HepG2 (cell line): Measurements from ENCODE around the gene OASL. TPM values are rescaled to one million over a fixed set of nuclear protein-coding genes. Genes with fewer than 3 reads are reported as not detected.

Source experiments
- ARNT ChIP-seq: fragments of 450-650 bp; IDR thresholded peaks from 2 replicates; pipeline ENCODE4 v1.6.1; 2017
- FOXP1 ChIP-seq, 2 experiments: fragments of 450-650 bp in 1 of 2; IDR thresholded peaks; 2 replicates each; pipeline ENCODE4 v1.6.1; 2017 to 2018; ENCODE audit warnings: antibody characterized with exemption in 1 of 2
- MTA3 ChIP-seq: sonication (generic); formaldehyde crosslinking; IDR thresholded peaks from 2 replicates; pipeline ENCODE4 v1.4.0; 2020; ENCODE audit warnings: missing genetic modification reagents
- NBN ChIP-seq: fragments of 450-650 bp; conservative IDR thresholded peaks from 2 replicates; pipeline ENCODE4 v1.6.1; 2017
- PTBP1 ChIP-seq: fragments of 200-400 bp; formaldehyde crosslinking; IDR thresholded peaks from 2 replicates; pipeline ENCODE4 v1.6.1; 2018; ENCODE audit warnings: low read length, low read depth; ENCODE audit not compliant: poor library complexity, severe bottlenecking
- REL ChIP-seq: sonication (generic); formaldehyde crosslinking; conservative IDR thresholded peaks from 2 replicates; pipeline ENCODE4 v1.8.0; 2022; ENCODE audit warnings: mild to moderate bottlenecking, missing genetic modification reagents, moderate library complexity
- SRSF9 ChIP-seq: fragments of 200-400 bp; formaldehyde crosslinking; IDR thresholded peaks from 2 replicates; pipeline ENCODE4 v1.6.1; 2018; ENCODE audit warnings: borderline replicate concordance, mild to moderate bottlenecking, low read depth, low read length; ENCODE audit not compliant: insufficient read depth, poor library complexity, severe bottlenecking
- TGIF2 ChIP-seq: IDR thresholded peaks from 2 replicates; pipeline ENCODE4 v1.6.1; 2016; ENCODE audit warnings: control low read depth, missing compliant biosample characterization
- ZBTB14 ChIP-seq: sonication (generic); formaldehyde crosslinking; IDR thresholded peaks from 2 replicates; pipeline ENCODE4 v1.4.0; 2020; ENCODE audit warnings: missing genetic modification reagents
- ZFP41 ChIP-seq: sonication (generic); formaldehyde crosslinking; IDR thresholded peaks from 2 replicates; pipeline ENCODE4 v1.4.0; 2020; ENCODE audit warnings: mild to moderate bottlenecking, missing genetic modification reagents, borderline replicate concordance
- ZFP91 ChIP-seq: sonication (generic); formaldehyde crosslinking; IDR thresholded peaks from 2 replicates; pipeline ENCODE4 v1.9.0; 2022; ENCODE audit warnings: missing genetic modification reagents, mild to moderate bottlenecking, borderline replicate concordance
- ZNF101 ChIP-seq: sonication (generic); formaldehyde crosslinking; IDR thresholded peaks from 2 replicates; pipeline ENCODE4 v1.4.0; 2020; ENCODE audit warnings: mild to moderate bottlenecking, low read depth, missing genetic modification reagents, borderline replicate concordance
- ZNF3 ChIP-seq: IDR thresholded peaks from 2 replicates; pipeline ENCODE4 v1.7.0; 2017; ENCODE audit warnings: inconsistent platforms
- ZNF367 ChIP-seq: sonication (generic); formaldehyde crosslinking; IDR thresholded peaks from 2 replicates; pipeline ENCODE4 v1.4.0; 2020; ENCODE audit warnings: missing genetic modification reagents, borderline replicate concordance
- ZNF512 ChIP-seq: sonication (generic); formaldehyde crosslinking; IDR thresholded peaks from 2 replicates; pipeline ENCODE4 v1.4.0; 2020; ENCODE audit warnings: mild to moderate bottlenecking, missing genetic modification reagents
- ZNF598 ChIP-seq: sonication (generic); formaldehyde crosslinking; IDR thresholded peaks from 2 replicates; pipeline ENCODE4 v1.5.1; 2020; ENCODE audit warnings: mild to moderate bottlenecking, missing genetic modification reagents, borderline replicate concordance
- polyA plus RNA-seq, 8 experiments: library from polyadenylated mRNA; depleted of rRNA in 3 of 8; stranded (reverse) in 7 of 8; unstranded in 1 of 8; fragments of >200 nt; fragmentation: Illumina TruSeq in 4 of 8; extraction: Trizol in 4 of 8; gene quantifications; 2 replicates each; pipeline versions ENCODE4 v1.2.1 to v1.2.3, GENCODE V29; 2011 to 2016; ENCODE audit warnings: low read depth in 4 of 8, missing spikeins in 1 of 8, mixed read lengths in 1 of 8; ENCODE audit not compliant: insufficient read depth in 1 of 8
- total RNA-seq, 5 experiments: library from RNA; depleted of rRNA; stranded (reverse); fragments of >200 nt; fragmentation: Illumina TruSeq; extraction: Trizol; gene quantifications; 2 replicates each; pipeline ENCODE4 v1.2.3, GENCODE V29; 2016; ENCODE audit warnings: low read depth in 1 of 5
- TF ChIP-seq, protein P1 (sequence below): sonication (generic); formaldehyde crosslinking; IDR thresholded peaks from 2 replicates; pipeline ENCODE4 v1.4.0; 2020; ENCODE audit warnings: missing genetic modification reagents, borderline replicate concordance
- TF ChIP-seq, protein P2 (sequence below): sonication (generic); formaldehyde crosslinking; IDR thresholded peaks from 2 replicates; pipeline ENCODE4 v1.4.0; 2020; ENCODE audit warnings: missing genetic modification reagents, borderline replicate concordance

The OASL gene
- total and polyA plus RNA-seq, 2 of the 13 experiments (the other 11 are each of a cell fraction or from before 2014, with no cell fraction given), result 0.11 to 0.22 TPM

DNA sequence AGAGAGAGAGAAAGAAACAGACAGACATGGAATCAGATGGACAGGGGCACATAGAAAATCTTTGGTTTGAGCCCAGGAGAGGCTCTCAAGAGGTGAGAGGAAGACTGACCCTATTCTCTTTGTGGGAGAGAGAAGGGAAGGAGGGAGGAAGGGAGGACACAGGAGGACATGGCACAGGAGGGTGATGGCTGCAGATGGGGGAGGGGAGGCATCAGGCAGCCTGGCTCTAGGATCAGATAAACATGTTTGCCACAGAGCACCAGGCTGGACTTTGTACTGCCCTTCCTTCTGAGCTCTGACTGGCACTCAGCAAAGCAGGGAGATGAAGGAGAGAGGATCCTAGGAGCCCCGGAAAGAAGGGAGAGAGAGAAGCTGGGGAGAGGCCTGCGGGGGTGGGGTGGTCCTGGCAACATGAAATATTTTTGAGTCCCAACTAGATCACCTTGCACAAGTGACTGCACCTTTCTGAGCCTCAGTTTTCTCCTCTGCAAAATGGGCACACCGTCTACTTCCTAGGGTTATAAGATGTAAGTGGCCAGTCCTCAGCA, 54.6 kb downstream of the OASL start (continued):
- TF ChIP-seq ZNF101 (no peak), ZNF512 (CRISPR knock-in tag) (no peak), MTA3 (CRISPR knock-in tag) (no peak), NBN (no peak), ZNF367 (no peak), REL (no peak), ZFP91 (CRISPR knock-in tag) (peak; percentile 20; the same call in 1 of the 2 replicates), ZNF598 (no peak), FOXP1 (IDR thresholded peaks at IDR 0.05) (no peak), FOXP1 (CRISPR knock-in tag; IDR thresholded peaks at IDR 0.05) (peak; percentile 53; the same call in 1 of the 2 replicates), PTBP1 (no peak), ZNF3 (CRISPR knock-in tag) (peak; percentile 99), ZBTB14 (CRISPR knock-in tag) (no peak), ZFP41 (no peak), ARNT (no peak), SRSF9 (no peak), TGIF2 (CRISPR knock-in tag) (no peak)
- TF ChIP-seq, protein P1, sequence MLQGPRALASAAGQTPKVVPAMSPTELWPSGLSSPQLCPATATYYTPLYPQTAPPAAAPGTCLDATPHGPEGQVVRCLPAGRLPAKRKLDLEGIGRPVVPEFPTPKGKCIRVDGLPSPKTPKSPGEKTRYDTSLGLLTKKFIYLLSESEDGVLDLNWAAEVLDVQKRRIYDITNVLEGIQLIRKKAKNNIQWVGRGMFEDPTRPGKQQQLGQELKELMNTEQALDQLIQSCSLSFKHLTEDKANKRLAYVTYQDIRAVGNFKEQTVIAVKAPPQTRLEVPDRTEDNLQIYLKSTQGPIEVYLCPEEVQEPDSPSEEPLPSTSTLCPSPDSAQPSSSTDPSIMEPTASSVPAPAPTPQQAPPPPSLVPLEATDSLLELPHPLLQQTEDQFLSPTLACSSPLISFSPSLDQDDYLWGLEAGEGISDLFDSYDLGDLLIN, result no peak
- TF ChIP-seq, protein P2, sequence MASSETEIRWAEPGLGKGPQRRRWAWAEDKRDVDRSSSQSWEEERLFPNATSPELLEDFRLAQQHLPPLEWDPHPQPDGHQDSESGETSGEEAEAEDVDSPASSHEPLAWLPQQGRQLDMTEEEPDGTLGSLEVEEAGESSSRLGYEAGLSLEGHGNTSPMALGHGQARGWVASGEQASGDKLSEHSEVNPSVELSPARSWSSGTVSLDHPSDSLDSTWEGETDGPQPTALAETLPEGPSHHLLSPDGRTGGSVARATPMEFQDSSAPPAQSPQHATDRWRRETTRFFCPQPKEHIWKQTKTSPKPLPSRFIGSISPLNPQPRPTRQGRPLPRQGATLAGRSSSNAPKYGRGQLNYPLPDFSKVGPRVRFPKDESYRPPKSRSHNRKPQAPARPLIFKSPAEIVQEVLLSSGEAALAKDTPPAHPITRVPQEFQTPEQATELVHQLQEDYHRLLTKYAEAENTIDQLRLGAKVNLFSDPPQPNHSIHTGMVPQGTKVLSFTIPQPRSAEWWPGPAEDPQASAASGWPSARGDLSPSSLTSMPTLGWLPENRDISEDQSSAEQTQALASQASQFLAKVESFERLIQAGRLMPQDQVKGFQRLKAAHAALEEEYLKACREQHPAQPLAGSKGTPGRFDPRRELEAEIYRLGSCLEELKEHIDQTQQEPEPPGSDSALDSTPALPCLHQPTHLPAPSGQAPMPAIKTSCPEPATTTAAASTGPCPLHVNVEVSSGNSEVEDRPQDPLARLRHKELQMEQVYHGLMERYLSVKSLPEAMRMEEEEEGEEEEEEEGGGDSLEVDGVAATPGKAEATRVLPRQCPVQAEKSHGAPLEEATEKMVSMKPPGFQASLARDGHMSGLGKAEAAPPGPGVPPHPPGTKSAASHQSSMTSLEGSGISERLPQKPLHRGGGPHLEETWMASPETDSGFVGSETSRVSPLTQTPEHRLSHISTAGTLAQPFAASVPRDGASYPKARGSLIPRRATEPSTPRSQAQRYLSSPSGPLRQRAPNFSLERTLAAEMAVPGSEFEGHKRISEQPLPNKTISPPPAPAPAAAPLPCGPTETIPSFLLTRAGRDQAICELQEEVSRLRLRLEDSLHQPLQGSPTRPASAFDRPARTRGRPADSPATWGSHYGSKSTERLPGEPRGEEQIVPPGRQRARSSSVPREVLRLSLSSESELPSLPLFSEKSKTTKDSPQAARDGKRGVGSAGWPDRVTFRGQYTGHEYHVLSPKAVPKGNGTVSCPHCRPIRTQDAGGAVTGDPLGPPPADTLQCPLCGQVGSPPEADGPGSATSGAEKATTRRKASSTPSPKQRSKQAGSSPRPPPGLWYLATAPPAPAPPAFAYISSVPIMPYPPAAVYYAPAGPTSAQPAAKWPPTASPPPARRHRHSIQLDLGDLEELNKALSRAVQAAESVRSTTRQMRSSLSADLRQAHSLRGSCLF (CRISPR knock-in tag), result no peak
